ENCODE measurements around the gene C2orf72. TPM values are rescaled to one million over a fixed set of nuclear protein-coding genes. Genes with fewer than 3 reads are reported as not detected.

The C2orf72 gene
- total and polyA plus RNA-seq, 3 donors from 2014 or later: 2.7 to 6.9 (median 5.3) TPM

- 88 to 94% methylated on average over 5 of the region's 5 CpGs for WGBS, 2 donors
- H3K4me1 ChIP-seq: no peaks in the 10 kb centered on the region
- intact Hi-C loops (cut with DNase I; ENCODE audit: low total_unique reads): no loop called here
- no peak overlapping the region for H3K4me3 ChIP-seq
- H3K36me3 ChIP-seq (ENCODE audit: low read depth, missing control alignments): no peaks in the 10 kb centered on the region
- H3K27ac ChIP-seq: no peak overlapping the region
- H3K27me3 ChIP-seq: no peaks in the 10 kb centered on the region
- TF ChIP-seq, protein P1, sequence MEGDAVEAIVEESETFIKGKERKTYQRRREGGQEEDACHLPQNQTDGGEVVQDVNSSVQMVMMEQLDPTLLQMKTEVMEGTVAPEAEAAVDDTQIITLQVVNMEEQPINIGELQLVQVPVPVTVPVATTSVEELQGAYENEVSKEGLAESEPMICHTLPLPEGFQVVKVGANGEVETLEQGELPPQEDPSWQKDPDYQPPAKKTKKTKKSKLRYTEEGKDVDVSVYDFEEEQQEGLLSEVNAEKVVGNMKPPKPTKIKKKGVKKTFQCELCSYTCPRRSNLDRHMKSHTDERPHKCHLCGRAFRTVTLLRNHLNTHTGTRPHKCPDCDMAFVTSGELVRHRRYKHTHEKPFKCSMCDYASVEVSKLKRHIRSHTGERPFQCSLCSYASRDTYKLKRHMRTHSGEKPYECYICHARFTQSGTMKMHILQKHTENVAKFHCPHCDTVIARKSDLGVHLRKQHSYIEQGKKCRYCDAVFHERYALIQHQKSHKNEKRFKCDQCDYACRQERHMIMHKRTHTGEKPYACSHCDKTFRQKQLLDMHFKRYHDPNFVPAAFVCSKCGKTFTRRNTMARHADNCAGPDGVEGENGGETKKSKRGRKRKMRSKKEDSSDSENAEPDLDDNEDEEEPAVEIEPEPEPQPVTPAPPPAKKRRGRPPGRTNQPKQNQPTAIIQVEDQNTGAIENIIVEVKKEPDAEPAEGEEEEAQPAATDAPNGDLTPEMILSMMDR (IDR thresholded peaks at IDR 0.05): no peak
- TF ChIP-seq POLR2A (IDR thresholded peaks at IDR 0.05): no peak
- no peaks in the 10 kb centered on the region for H3K9me3 ChIP-seq
- DNase-seq: no peak
These were observed 31.4 kb downstream of the C2orf72 start for GRCh38 chr2:231068525-231069222.

GRCh38 chr2:231069379-231070054 is 32.2 kb downstream of the C2orf72 start:
- no peaks in the 10 kb centered on the region for H3K4me1 ChIP-seq
- WGBS, 2 donors: 88 to 94% methylated on average over 1 of the region's 1 CpG
- DNase-seq: no peak
- no peaks in the 10 kb centered on the region for H3K27me3 ChIP-seq
- H3K9me3 ChIP-seq: no peaks in the 10 kb centered on the region
- TF ChIP-seq POLR2A (IDR thresholded peaks at IDR 0.05): no peak
- TF ChIP-seq, protein P1 (IDR thresholded peaks at IDR 0.05): no peak
- no peak overlapping the region for H3K4me3 ChIP-seq
- intact Hi-C loops (cut with DNase I; ENCODE audit: low total_unique reads): no loop called here
- no peaks in the 10 kb centered on the region for H3K36me3 ChIP-seq (ENCODE audit: low read depth, missing control alignments)
- H3K27ac ChIP-seq: no peak overlapping the region

DNA sequence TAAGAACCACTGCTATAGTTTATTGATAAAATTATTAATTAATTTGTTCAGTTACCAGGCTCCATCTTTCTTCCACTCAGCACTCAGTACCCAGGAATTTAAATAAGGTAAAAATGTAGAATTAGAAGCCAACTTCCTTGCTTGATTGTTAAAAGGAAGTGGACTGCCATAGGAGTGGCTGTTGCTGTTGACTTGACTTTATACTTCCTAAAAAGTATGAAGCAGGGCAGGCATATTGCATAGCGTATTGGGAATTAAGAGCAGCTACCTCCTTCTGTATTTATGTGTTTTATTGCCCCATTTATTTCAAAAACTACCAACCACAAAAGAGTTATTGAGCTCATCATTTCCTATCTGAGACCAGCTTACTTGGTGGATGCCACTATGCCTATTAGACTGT is 47.2 kb downstream of the C2orf72 start:
- intact Hi-C loops (cut with DNase I; ENCODE audit: low total_unique reads): no loop called here
- H3K27ac ChIP-seq: no peak overlapping the region
- 92 to 96% methylated on average over 1 of the region's 1 CpG for WGBS, 2 donors
- no peaks in the 10 kb centered on the region for H3K36me3 ChIP-seq (ENCODE audit: low read depth, missing control alignments)
- no peaks in the 10 kb centered on the region for H3K27me3 ChIP-seq
- no peak overlapping the region for H3K4me3 ChIP-seq
- no peaks in the 10 kb centered on the region for H3K9me3 ChIP-seq
- no peak for DNase-seq
- H3K4me1 ChIP-seq: no peaks in the 10 kb centered on the region
- TF ChIP-seq, protein P1 (IDR thresholded peaks at IDR 0.05): no peak
- TF ChIP-seq POLR2A (IDR thresholded peaks at IDR 0.05): no peak

DNA sequence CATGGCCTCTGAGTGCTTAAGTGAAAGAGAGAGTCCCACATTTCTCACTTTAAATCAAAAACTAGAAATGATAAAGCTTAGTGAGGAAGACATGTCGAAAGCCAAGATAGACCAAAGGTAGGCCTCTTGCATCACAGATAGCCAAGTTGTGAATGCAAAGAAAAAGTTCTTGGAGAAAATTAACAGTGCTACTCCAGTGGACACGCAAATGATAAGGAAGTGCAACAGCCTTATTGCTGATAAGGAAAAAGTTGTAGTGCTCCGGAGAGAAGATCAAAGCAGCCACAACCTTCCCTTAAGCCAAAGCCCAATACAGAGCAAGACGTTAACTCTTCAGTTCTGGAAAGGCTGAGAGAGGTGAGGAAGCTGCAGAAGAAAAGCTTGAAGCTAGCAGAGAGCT is 51.4 kb downstream of the C2orf72 start:
- Histone ChIP-seq H3K27ac (no peak overlapping the region), H3K9me3 (no peaks in the 10 kb centered on the region), H3K27me3 (no peaks in the 10 kb centered on the region), H3K4me1 (no peaks in the 10 kb centered on the region), H3K4me3 (no peak overlapping the region), H3K36me3 (ENCODE audit: low read depth, missing control alignments) (no peaks in the 10 kb centered on the region)
- WGBS, 2 donors: 62 to 68% methylated on average over 4 of the region's 4 CpGs
- no peak for TF ChIP-seq POLR2A (IDR thresholded peaks at IDR 0.05)
- TF ChIP-seq, protein P1 (IDR thresholded peaks at IDR 0.05): no peak
- DNase-seq: no peak
- intact Hi-C loops (cut with DNase I; ENCODE audit: low total_unique reads): no loop called here
